ENCODE results near the gene IGF1R.

DNA sequence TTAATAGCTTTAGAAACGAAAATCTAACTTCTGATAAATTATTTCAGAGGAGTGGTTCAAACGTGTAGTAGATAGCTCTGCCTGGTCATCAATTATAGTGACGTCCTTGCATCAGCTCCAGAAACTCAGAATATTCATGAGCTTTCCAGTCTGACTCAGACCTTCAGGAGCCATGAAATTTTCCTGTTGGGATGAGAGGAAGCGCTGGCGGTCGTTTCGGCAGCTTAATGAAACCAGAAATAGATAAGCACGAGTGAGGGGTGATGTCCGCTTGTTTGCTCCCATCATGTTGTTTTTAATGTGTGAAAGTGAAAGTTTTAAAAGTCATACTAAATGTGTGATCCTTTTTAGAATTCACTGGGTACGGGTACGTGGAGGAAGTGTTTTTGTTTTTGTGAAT lies 218.2 kb downstream of the IGF1R start:
- TF ChIP-seq SKI (IDR thresholded peaks at IDR 0.05; ENCODE audit: partially characterized antibody) (no peak), POLR2AphosphoS5 (IDR thresholded peaks at IDR 0.05; ENCODE audit: low read depth, low read length) (no peak), MAFG (CRISPR knock-in tag; IDR thresholded peaks at IDR 0.05) (no peak), KAT8 (CRISPR knock-in tag; IDR thresholded peaks at IDR 0.05) (no peak), EZH2 (conservative IDR thresholded peaks at IDR 0.05; ENCODE audit: low read depth, low read length) (no peak), ZNF609 (CRISPR knock-in tag; IDR thresholded peaks at IDR 0.05; ENCODE audit: borderline replicate concordance) (no peak)
- TF ChIP-seq, protein P1, sequence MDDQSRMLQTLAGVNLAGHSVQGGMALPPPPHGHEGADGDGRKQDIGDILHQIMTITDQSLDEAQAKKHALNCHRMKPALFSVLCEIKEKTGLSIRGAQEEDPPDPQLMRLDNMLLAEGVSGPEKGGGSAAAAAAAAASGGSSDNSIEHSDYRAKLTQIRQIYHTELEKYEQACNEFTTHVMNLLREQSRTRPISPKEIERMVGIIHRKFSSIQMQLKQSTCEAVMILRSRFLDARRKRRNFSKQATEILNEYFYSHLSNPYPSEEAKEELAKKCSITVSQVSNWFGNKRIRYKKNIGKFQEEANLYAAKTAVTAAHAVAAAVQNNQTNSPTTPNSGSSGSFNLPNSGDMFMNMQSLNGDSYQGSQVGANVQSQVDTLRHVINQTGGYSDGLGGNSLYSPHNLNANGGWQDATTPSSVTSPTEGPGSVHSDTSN (CRISPR knock-in tag; IDR thresholded peaks at IDR 0.05; ENCODE audit: borderline replicate concordance) = no peak
